GM12878 (cell line): ENCODE measurements around the gene NOL11. TPM values are rescaled to one million over a fixed set of nuclear protein-coding genes. Genes with fewer than 3 reads are reported as not detected.

Experiments used
- ATAC-seq: fragments of 200-7000 bp; cut with Tn5 transposase; 3 replicates; pipeline ENCODE4 v1.9.1; 2020; ENCODE audit warnings: mild to moderate bottlenecking, moderate library complexity
- BruUV-seq: library from RNA; stranded (reverse); fragments of 400-500 nt; replicated peaks from 2 replicates; lab custom pipeline; 2021; lab: Mats Ljungman, UMichigan
- CTCF ChIA-PET: fragments of 300-600 bp; sonication (Branson Sonifier 250); formaldehyde crosslinking; extraction: SDS; loops from one replicate; lab custom pipeline; 2021; ENCODE audit warnings: inconsistent platforms; lab: Yijun Ruan, JAX
- POLR2A ChIA-PET: fragments of 350-600 bp; formaldehyde crosslinking; extraction: SDS; loops from one replicate; lab custom pipeline; 2021; ENCODE audit warnings: inconsistent platforms; lab: Charles Lee
- RAD21 ChIA-PET: fragments of 300-600 bp; sonication (Branson Sonifier 250); formaldehyde crosslinking; loops from one replicate; lab custom pipeline; 2023; ENCODE audit warnings: antibody characterized with exemption; ENCODE audit not compliant: unreplicated experiment; lab: Charles Lee
- SMC1A ChIA-PET: fragments of 300-600 bp; sonication (Branson Sonifier 250); formaldehyde crosslinking; loops from one replicate; lab custom pipeline; 2023; ENCODE audit not compliant: unreplicated experiment, uncharacterized antibody; lab: Charles Lee
- DNase-seq: peaks from one replicate; pipeline ENCODE4 v3.0.0-alpha.2; 2011; ENCODE audit warnings: low read depth, low spot score
- FAIRE-seq: peaks from 3 replicates; lab custom pipeline; 2011; peaks lifted over from hg19 to GRCh38; lab: Jason Lieb, UNC
- H2AFZ ChIP-seq: 2 replicates; pipeline ENCODE4 v1.6.0; 2011; ENCODE audit warnings: low read depth, low read length, control low read depth; ENCODE audit not compliant: control insufficient read depth
- H3K27ac ChIP-seq: 2 replicates; pipeline ENCODE4 v1.5.1; 2011; ENCODE audit warnings: control low read depth; ENCODE audit not compliant: control insufficient read depth, insufficient read depth
- H3K27me3 ChIP-seq, 2 experiments: replicated peaks in 1 of 2; 2 replicates each; pipeline versions ENCODE4 v1.6.0 to v1.6.1; 2011; ENCODE audit warnings: low read length in 1 of 2; ENCODE audit not compliant: control insufficient read depth in 2 of 2, insufficient read depth in 2 of 2
- H3K36me3 ChIP-seq, 2 experiments: 2 replicates each; pipeline ENCODE4 v1.5.1; 2011; ENCODE audit warnings: low read length in 1 of 2; ENCODE audit not compliant: control insufficient read depth in 2 of 2, insufficient read depth in 2 of 2
- H3K4me1 ChIP-seq: 2 replicates; pipeline ENCODE4 v1.6.1; 2011; ENCODE audit warnings: mild to moderate bottlenecking, low read length, moderate library complexity, mixed read lengths; ENCODE audit not compliant: control insufficient read depth, insufficient read depth
- H3K4me2 ChIP-seq: 2 replicates; pipeline ENCODE4 v1.6.0; 2011; ENCODE audit warnings: control low read depth; ENCODE audit not compliant: control insufficient read depth, insufficient read depth
- H3K4me3 ChIP-seq: fragments of 200-600 bp; sonication (generic); 2 replicates; pipeline ENCODE4 v1.5.1; 2016
- H3K79me2 ChIP-seq: 2 replicates; pipeline ENCODE4 v1.6.0; 2011; ENCODE audit warnings: low read length; ENCODE audit not compliant: control insufficient read depth, insufficient read depth
- H3K9ac ChIP-seq: 2 replicates; pipeline ENCODE4 v1.8.0; 2011; ENCODE audit warnings: low read length, control low read depth, mixed read lengths; ENCODE audit not compliant: control insufficient read depth, insufficient read depth
- H3K9me3 ChIP-seq: replicated peaks from 3 replicates; pipeline ENCODE4 v1.5.1; 2011; ENCODE audit warnings: mild to moderate bottlenecking, low read length; ENCODE audit not compliant: control insufficient read depth, insufficient read depth
- H4K20me1 ChIP-seq: 2 replicates; pipeline ENCODE4 v1.6.0; 2011; ENCODE audit not compliant: control insufficient read depth, insufficient read depth
- ATF7 ChIP-seq: fragments of 450-650 bp; IDR thresholded peaks from 2 replicates; pipeline ENCODE4 v1.6.1; 2016; ENCODE audit warnings: low read depth, mild to moderate bottlenecking
- BACH1 ChIP-seq: fragments of 450-650 bp; IDR thresholded peaks from 2 replicates; pipeline ENCODE4 v1.6.1; 2017; ENCODE audit warnings: mild to moderate bottlenecking, borderline replicate concordance
- BHLHE40 ChIP-seq, 2 experiments: fragments of 450-650 bp in 1 of 2; IDR thresholded peaks; 2 replicates each; pipeline ENCODE4 v1.6.1; 2011 to 2017; ENCODE audit warnings: low read depth in 2 of 2, borderline replicate concordance in 1 of 2, improper control_type of control experiment in 1 of 2, low read length in 1 of 2, mild to moderate bottlenecking in 1 of 2
- FOXM1 ChIP-seq: IDR thresholded peaks from 2 replicates; pipeline ENCODE4 v1.6.1; 2012; ENCODE audit warnings: low read depth, mild to moderate bottlenecking, inconsistent platforms, low read length, moderate library complexity
- GATAD2B ChIP-seq: fragments of 450-650 bp; conservative IDR thresholded peaks from 2 replicates; pipeline ENCODE4 v1.6.1; 2017; ENCODE audit warnings: low read depth, mild to moderate bottlenecking, moderate library complexity
- SIN3A ChIP-seq: IDR thresholded peaks from 2 replicates; pipeline ENCODE4 v1.6.1; 2012; ENCODE audit warnings: low read depth, low read length, improper control_type of control experiment
- SUZ12 ChIP-seq: fragments of 200-600 bp; sonication (generic); IDR thresholded peaks from one replicate; pipeline ENCODE4 v1.6.1; 2018; ENCODE audit warnings: antibody characterized with exemption, mild to moderate bottlenecking; ENCODE audit not compliant: unreplicated experiment
- TCF12 ChIP-seq: IDR thresholded peaks from 2 replicates; pipeline ENCODE4 v1.6.1; 2011; ENCODE audit warnings: low read depth, mild to moderate bottlenecking, low read length
- USF1 ChIP-seq: IDR thresholded peaks from 2 replicates; pipeline ENCODE4 v1.6.1; 2011; ENCODE audit warnings: borderline replicate concordance, low read depth, mild to moderate bottlenecking, moderate library complexity, mixed read lengths, low read length; ENCODE audit not compliant: insufficient read depth; ENCODE audit errors: extremely low read length
- YY1 ChIP-seq: IDR thresholded peaks from 2 replicates; pipeline ENCODE4 v1.6.1; 2011; ENCODE audit warnings: low read depth, mild to moderate bottlenecking, low read length
- WGBS: methylation state at CpG from one replicate; pipeline ENCODE4 v1.1.6; 2016; ENCODE audit warnings: low lambda C conversion rate; ENCODE audit not compliant: insufficient replicate concordance, insufficient coverage; ENCODE audit errors: missing lambda C conversion rate; 5-methylcytosine and 5-hydroxymethylcytosine counted together
- in situ Hi-C: fragments of 300-500 bp; cut with MboI; formaldehyde crosslinking; loops from 9 replicates; pipeline ENCODE4 v1.14.3; 2018; ENCODE audit warnings: mixed read lengths
- intact Hi-C: fragments of 100-400 bp; cut with micrococcal nuclease; formaldehyde crosslinking; loops from one replicate; pipeline ENCODE4 v1.14.2; 2022; ENCODE audit not compliant: unreplicated experiment
- polyA plus RNA-seq, 11 experiments: library from polyadenylated mRNA; depleted of rRNA in 4 of 11; unstranded in 6 of 11; stranded (reverse) in 5 of 11; fragments of >200 nt; fragmentation: Nextera tagmentation in 4 of 11; fragmentation: Illumina TruSeq in 1 of 11; extraction: Ambion mirVana in 4 of 11; extraction: Trizol in 1 of 11; gene quantifications; 1 replicate in 1 of 11; 2 replicates in 10 of 11; pipeline versions ENCODE4 v1.2.1 to v1.2.3, GENCODE V29; 2011 to 2016; ENCODE audit warnings: inconsistent platforms in 2 of 11, missing spikeins in 2 of 11, low read depth in 1 of 11
- total RNA-seq, 4 experiments: library from RNA; depleted of rRNA in 3 of 4; stranded (reverse); fragments of >200 nt in 3 of 4; fragmentation: Illumina TruSeq in 1 of 4; extraction: Trizol in 1 of 4; gene quantifications; 2 replicates each; pipeline versions ENCODE4 v1.2.1 to v1.2.3, GENCODE V29; 2013 to 2021
- TF ChIP-seq, protein P1 (sequence below): fragments of 450-650 bp; IDR thresholded peaks from 2 replicates; pipeline ENCODE4 v1.6.1; 2017; ENCODE audit warnings: mild to moderate bottlenecking, moderate library complexity
- TF ChIP-seq, protein P2 (sequence below): fragments of 450-650 bp; IDR thresholded peaks from 2 replicates; pipeline ENCODE4 v1.6.1; 2014; ENCODE audit warnings: mild to moderate bottlenecking
- TF ChIP-seq, protein P3 (sequence below): fragments of 150-350 bp; IDR thresholded peaks from 2 replicates; pipeline ENCODE4 v1.6.1; 2014; ENCODE audit warnings: mild to moderate bottlenecking, low read depth, low read length

The NOL11 gene
- total and polyA plus RNA-seq, 10 of the 15 experiments (the other 5 are each of a cell fraction or from before 2014, with no cell fraction given), result 54.8 to 130 (median 94.6) TPM

DNA sequence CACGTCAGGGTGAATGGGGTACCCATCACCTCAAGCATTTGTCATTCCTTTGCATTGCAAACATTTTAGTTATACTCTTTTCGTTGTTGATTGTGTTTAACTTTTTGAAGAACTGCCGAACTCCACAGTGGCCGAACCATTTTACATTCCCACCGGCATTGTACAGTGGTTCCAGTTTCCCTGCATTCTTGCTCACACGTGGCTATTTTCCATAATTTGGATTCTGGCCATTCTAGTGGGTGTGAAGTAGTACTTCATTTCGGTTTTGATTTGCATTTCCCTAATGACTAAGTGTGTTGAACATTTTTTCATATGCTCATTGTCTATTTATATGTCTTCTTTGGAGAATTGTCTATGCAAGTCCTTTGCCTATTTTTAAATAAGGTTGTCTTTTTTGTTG, 13.0 kb downstream of the NOL11 start:
- H3K79me2 ChIP-seq, result no peaks in the 10 kb centered on the region; the same call in none of the 2 replicates
- BruUV-seq, result no TSS peak
- no peak overlapping the region for H2AFZ ChIP-seq
- no peak overlapping the region for H3K27ac ChIP-seq
- TF ChIP-seq SUZ12 (no peak), BHLHE40 (IDR thresholded peaks at IDR 0.05; ENCODE audit: borderline replicate concordance in 1 of 2, low read depth in 2 of 2, low read length in 1 of 2) (no peak), BACH1 (no peak), FOXM1 (no peak), USF1 (no peak), TCF12 (no peak), SIN3A (no peak), YY1 (no peak), GATAD2B (no peak), ATF7 (no peak)
- TF ChIP-seq, protein P1, sequence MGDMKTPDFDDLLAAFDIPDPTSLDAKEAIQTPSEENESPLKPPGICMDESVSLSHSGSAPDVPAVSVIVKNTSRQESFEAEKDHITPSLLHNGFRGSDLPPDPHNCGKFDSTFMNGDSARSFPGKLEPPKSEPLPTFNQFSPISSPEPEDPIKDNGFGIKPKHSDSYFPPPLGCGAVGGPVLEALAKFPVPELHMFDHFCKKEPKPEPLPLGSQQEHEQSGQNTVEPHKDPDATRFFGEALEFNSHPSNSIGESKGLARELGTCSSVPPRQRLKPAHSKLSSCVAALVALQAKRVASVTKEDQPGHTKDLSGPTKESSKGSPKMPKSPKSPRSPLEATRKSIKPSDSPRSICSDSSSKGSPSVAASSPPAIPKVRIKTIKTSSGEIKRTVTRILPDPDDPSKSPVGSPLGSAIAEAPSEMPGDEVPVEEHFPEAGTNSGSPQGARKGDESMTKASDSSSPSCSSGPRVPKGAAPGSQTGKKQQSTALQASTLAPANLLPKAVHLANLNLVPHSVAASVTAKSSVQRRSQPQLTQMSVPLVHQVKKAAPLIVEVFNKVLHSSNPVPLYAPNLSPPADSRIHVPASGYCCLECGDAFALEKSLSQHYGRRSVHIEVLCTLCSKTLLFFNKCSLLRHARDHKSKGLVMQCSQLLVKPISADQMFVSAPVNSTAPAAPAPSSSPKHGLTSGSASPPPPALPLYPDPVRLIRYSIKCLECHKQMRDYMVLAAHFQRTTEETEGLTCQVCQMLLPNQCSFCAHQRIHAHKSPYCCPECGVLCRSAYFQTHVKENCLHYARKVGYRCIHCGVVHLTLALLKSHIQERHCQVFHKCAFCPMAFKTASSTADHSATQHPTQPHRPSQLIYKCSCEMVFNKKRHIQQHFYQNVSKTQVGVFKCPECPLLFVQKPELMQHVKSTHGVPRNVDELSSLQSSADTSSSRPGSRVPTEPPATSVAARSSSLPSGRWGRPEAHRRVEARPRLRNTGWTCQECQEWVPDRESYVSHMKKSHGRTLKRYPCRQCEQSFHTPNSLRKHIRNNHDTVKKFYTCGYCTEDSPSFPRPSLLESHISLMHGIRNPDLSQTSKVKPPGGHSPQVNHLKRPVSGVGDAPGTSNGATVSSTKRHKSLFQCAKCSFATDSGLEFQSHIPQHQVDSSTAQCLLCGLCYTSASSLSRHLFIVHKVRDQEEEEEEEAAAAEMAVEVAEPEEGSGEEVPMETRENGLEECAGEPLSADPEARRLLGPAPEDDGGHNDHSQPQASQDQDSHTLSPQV, result no peak
- TF ChIP-seq, protein P2, sequence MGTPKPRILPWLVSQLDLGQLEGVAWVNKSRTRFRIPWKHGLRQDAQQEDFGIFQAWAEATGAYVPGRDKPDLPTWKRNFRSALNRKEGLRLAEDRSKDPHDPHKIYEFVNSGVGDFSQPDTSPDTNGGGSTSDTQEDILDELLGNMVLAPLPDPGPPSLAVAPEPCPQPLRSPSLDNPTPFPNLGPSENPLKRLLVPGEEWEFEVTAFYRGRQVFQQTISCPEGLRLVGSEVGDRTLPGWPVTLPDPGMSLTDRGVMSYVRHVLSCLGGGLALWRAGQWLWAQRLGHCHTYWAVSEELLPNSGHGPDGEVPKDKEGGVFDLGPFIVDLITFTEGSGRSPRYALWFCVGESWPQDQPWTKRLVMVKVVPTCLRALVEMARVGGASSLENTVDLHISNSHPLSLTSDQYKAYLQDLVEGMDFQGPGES, result no peak
- TF ChIP-seq, protein P3, sequence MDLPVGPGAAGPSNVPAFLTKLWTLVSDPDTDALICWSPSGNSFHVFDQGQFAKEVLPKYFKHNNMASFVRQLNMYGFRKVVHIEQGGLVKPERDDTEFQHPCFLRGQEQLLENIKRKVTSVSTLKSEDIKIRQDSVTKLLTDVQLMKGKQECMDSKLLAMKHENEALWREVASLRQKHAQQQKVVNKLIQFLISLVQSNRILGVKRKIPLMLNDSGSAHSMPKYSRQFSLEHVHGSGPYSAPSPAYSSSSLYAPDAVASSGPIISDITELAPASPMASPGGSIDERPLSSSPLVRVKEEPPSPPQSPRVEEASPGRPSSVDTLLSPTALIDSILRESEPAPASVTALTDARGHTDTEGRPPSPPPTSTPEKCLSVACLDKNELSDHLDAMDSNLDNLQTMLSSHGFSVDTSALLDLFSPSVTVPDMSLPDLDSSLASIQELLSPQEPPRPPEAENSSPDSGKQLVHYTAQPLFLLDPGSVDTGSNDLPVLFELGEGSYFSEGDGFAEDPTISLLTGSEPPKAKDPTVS, result no peak
- TF ChIP-seq, all 136 proteins: peak for 0
- ChIA-PET SMC1A (no interaction called here), POLR2A (no interaction called here), CTCF (no interaction called here), RAD21 (no interaction called here)
- Histone ChIP-seq H3K4me3 (no peak overlapping the region), H3K9me3 (no peaks in the 10 kb centered on the region; the same call in 2 of the 3 replicates), H3K27me3 (no peaks in the 10 kb centered on the region), H4K20me1 (no peaks in the 10 kb centered on the region), H3K4me2 (no peak overlapping the region), H3K9ac (no peak overlapping the region), H3K4me1 (no peaks in the 10 kb centered on the region), H3K36me3 (peaks cover 8 to 40% of the 10 kb centered on the region in 2 experiments)
- intact Hi-C loops, result no loop called here
- FAIRE-seq (no peak), DNase-seq (no peak), ATAC-seq (no peak)
- 84% methylated on average over 7 of the region's 7 CpGs for WGBS
- in situ Hi-C loops, result no loop called here
